ENCODE measurements around the gene WASHC4.

Gene WASHC4

GRCh38 chr12:105120551-105120950 is 13.0 kb downstream of the WASHC4 start:
- Histone ChIP-seq H3K4me2 (ENCODE audit: low read length) (no peak overlapping the region), H3K4me1 (ENCODE audit: control insufficient read depth, insufficient read depth, low read length) (no peaks in the 10 kb centered on the region), H3K9ac (ENCODE audit: low read depth, low read length) (no peak overlapping the region), H3K36me3 (ENCODE audit: insufficient read depth, low read length) (peaks cover 88% of the 10 kb centered on the region), H3K4me3 (ENCODE audit: low read length) (no peak overlapping the region), H3K27me3 (ENCODE audit: control insufficient read depth, insufficient read depth, low read length) (no peaks in the 10 kb centered on the region), H3K9me3 (replicated peaks; ENCODE audit: low read length) (no peaks in the 10 kb centered on the region)

GRCh38 chr12:105138248-105138647 is 30.7 kb downstream of the WASHC4 start:
- H3K4me1 ChIP-seq (ENCODE audit: control insufficient read depth, insufficient read depth, low read length) = no peaks in the 10 kb centered on the region
- H3K4me3 ChIP-seq (ENCODE audit: low read length) = no peak overlapping the region
- no peaks in the 10 kb centered on the region for H3K9me3 ChIP-seq (replicated peaks; ENCODE audit: low read length)
- H3K9ac ChIP-seq (ENCODE audit: low read depth, low read length) = no peak overlapping the region
- no peak overlapping the region for H3K4me2 ChIP-seq (ENCODE audit: low read length)
- H3K36me3 ChIP-seq (ENCODE audit: insufficient read depth, low read length) = peaks cover 92% of the 10 kb centered on the region
- no peaks in the 10 kb centered on the region for H3K27me3 ChIP-seq (ENCODE audit: control insufficient read depth, insufficient read depth, low read length)

GRCh38 chr12:105141320-105141922 is 33.9 kb downstream of the WASHC4 start:
- no peaks in the 10 kb centered on the region for H3K27me3 ChIP-seq (ENCODE audit: control insufficient read depth, insufficient read depth, low read length)
- H3K4me1 ChIP-seq (ENCODE audit: control insufficient read depth, insufficient read depth, low read length) = no peaks in the 10 kb centered on the region
- no peak overlapping the region for H3K4me2 ChIP-seq (ENCODE audit: low read length)
- no peaks in the 10 kb centered on the region for H3K9me3 ChIP-seq (replicated peaks; ENCODE audit: low read length)
- H3K36me3 ChIP-seq (ENCODE audit: insufficient read depth, low read length) = peaks cover 84% of the 10 kb centered on the region
- no peak overlapping the region for H3K9ac ChIP-seq (ENCODE audit: low read depth, low read length)
- no peak overlapping the region for H3K4me3 ChIP-seq (ENCODE audit: low read length)

- no peak overlapping the region for H3K4me3 ChIP-seq (ENCODE audit: low read length)
- no peak overlapping the region for H3K9ac ChIP-seq (ENCODE audit: low read depth, low read length)
- no peaks in the 10 kb centered on the region for H3K4me1 ChIP-seq (ENCODE audit: control insufficient read depth, insufficient read depth, low read length)
- no peak overlapping the region for H3K4me2 ChIP-seq (ENCODE audit: low read length)
- peaks cover 84% of the 10 kb centered on the region for H3K36me3 ChIP-seq (ENCODE audit: insufficient read depth, low read length)
- H3K27me3 ChIP-seq (ENCODE audit: control insufficient read depth, insufficient read depth, low read length) = no peaks in the 10 kb centered on the region
- H3K9me3 ChIP-seq (replicated peaks; ENCODE audit: low read length) = no peaks in the 10 kb centered on the region
These were observed 34.7 kb downstream of the WASHC4 start for GRCh38 chr12:105142259-105142658.

- Histone ChIP-seq H3K9me3 (replicated peaks; ENCODE audit: low read length) (no peaks in the 10 kb centered on the region), H3K27me3 (ENCODE audit: control insufficient read depth, insufficient read depth, low read length) (no peaks in the 10 kb centered on the region), H3K9ac (ENCODE audit: low read depth, low read length) (no peak overlapping the region), H3K4me3 (ENCODE audit: low read length) (no peak overlapping the region), H3K4me1 (ENCODE audit: control insufficient read depth, insufficient read depth, low read length) (no peaks in the 10 kb centered on the region), H3K36me3 (ENCODE audit: insufficient read depth, low read length) (peaks cover 80% of the 10 kb centered on the region), H3K4me2 (ENCODE audit: low read length) (no peak overlapping the region)
These were observed 48.7 kb downstream of the WASHC4 start for GRCh38 chr12:105156260-105156659.

- Histone ChIP-seq H3K9ac (ENCODE audit: low read depth, low read length) (no peak overlapping the region), H3K27me3 (ENCODE audit: control insufficient read depth, insufficient read depth, low read length) (no peaks in the 10 kb centered on the region), H3K9me3 (replicated peaks; ENCODE audit: low read length) (no peaks in the 10 kb centered on the region), H3K4me2 (ENCODE audit: low read length) (no peak overlapping the region), H3K4me1 (ENCODE audit: control insufficient read depth, insufficient read depth, low read length) (no peaks in the 10 kb centered on the region), H3K4me3 (ENCODE audit: low read length) (no peak overlapping the region), H3K36me3 (ENCODE audit: insufficient read depth, low read length) (peaks cover 82% of the 10 kb centered on the region)
These were observed 50.1 kb downstream of the WASHC4 start for GRCh38 chr12:105157606-105158005.

GRCh38 chr12:105158876-105159275 is 51.3 kb downstream of the WASHC4 start:
- Histone ChIP-seq H3K4me2 (ENCODE audit: low read length) (no peak overlapping the region), H3K27me3 (ENCODE audit: control insufficient read depth, insufficient read depth, low read length) (no peaks in the 10 kb centered on the region), H3K4me3 (ENCODE audit: low read length) (no peak overlapping the region), H3K9me3 (replicated peaks; ENCODE audit: low read length) (no peaks in the 10 kb centered on the region), H3K36me3 (ENCODE audit: insufficient read depth, low read length) (peaks cover 80% of the 10 kb centered on the region), H3K4me1 (ENCODE audit: control insufficient read depth, insufficient read depth, low read length) (no peaks in the 10 kb centered on the region), H3K9ac (ENCODE audit: low read depth, low read length) (no peak overlapping the region)

- no peaks in the 10 kb centered on the region for H3K4me1 ChIP-seq (ENCODE audit: control insufficient read depth, insufficient read depth, low read length)
- no peak overlapping the region for H3K4me2 ChIP-seq (ENCODE audit: low read length)
- H3K36me3 ChIP-seq (ENCODE audit: insufficient read depth, low read length) = peaks cover 90% of the 10 kb centered on the region
- no peaks in the 10 kb centered on the region for H3K9me3 ChIP-seq (replicated peaks; ENCODE audit: low read length)
- H3K4me3 ChIP-seq (ENCODE audit: low read length) = no peak overlapping the region
- no peaks in the 10 kb centered on the region for H3K27me3 ChIP-seq (ENCODE audit: control insufficient read depth, insufficient read depth, low read length)
- H3K9ac ChIP-seq (ENCODE audit: low read depth, low read length) = no peak overlapping the region
These were observed 54.6 kb downstream of the WASHC4 start for GRCh38 chr12:105162174-105162573.

GRCh38 chr12:105164068-105164467 is 56.5 kb downstream of the WASHC4 start:
- no peak overlapping the region for H3K4me2 ChIP-seq (ENCODE audit: low read length)
- no peaks in the 10 kb centered on the region for H3K4me1 ChIP-seq (ENCODE audit: control insufficient read depth, insufficient read depth, low read length)
- H3K9ac ChIP-seq (ENCODE audit: low read depth, low read length) = no peak overlapping the region
- H3K36me3 ChIP-seq (ENCODE audit: insufficient read depth, low read length) = peaks cover 89% of the 10 kb centered on the region
- H3K9me3 ChIP-seq (replicated peaks; ENCODE audit: low read length) = no peaks in the 10 kb centered on the region
- H3K27me3 ChIP-seq (ENCODE audit: control insufficient read depth, insufficient read depth, low read length) = no peaks in the 10 kb centered on the region
- H3K4me3 ChIP-seq (ENCODE audit: low read length) = no peak overlapping the region

GRCh38 chr12:105166736-105167135 is 59.2 kb downstream of the WASHC4 start:
- no peaks in the 10 kb centered on the region for H3K27me3 ChIP-seq (ENCODE audit: control insufficient read depth, insufficient read depth, low read length)
- no peaks in the 10 kb centered on the region for H3K9me3 ChIP-seq (replicated peaks; ENCODE audit: low read length)
- H3K36me3 ChIP-seq (ENCODE audit: insufficient read depth, low read length) = peaks cover 94% of the 10 kb centered on the region
- H3K9ac ChIP-seq (ENCODE audit: low read depth, low read length) = no peak overlapping the region
- no peak overlapping the region for H3K4me2 ChIP-seq (ENCODE audit: low read length)
- no peak overlapping the region for H3K4me3 ChIP-seq (ENCODE audit: low read length)
- no peaks in the 10 kb centered on the region for H3K4me1 ChIP-seq (ENCODE audit: control insufficient read depth, insufficient read depth, low read length)

GRCh38 chr12:105167346-105167745 is 59.8 kb downstream of the WASHC4 start:
- no peaks in the 10 kb centered on the region for H3K4me1 ChIP-seq (ENCODE audit: control insufficient read depth, insufficient read depth, low read length)
- no peak overlapping the region for H3K4me3 ChIP-seq (ENCODE audit: low read length)
- H3K9ac ChIP-seq (ENCODE audit: low read depth, low read length) = no peak overlapping the region
- H3K27me3 ChIP-seq (ENCODE audit: control insufficient read depth, insufficient read depth, low read length) = no peaks in the 10 kb centered on the region
- H3K36me3 ChIP-seq (ENCODE audit: insufficient read depth, low read length) = peaks cover 89% of the 10 kb centered on the region
- no peaks in the 10 kb centered on the region for H3K9me3 ChIP-seq (replicated peaks; ENCODE audit: low read length)
- H3K4me2 ChIP-seq (ENCODE audit: low read length) = no peak overlapping the region

- no peak overlapping the region for H3K4me3 ChIP-seq (ENCODE audit: low read length)
- no peaks in the 10 kb centered on the region for H3K27me3 ChIP-seq (ENCODE audit: control insufficient read depth, insufficient read depth, low read length)
- no peak overlapping the region for H3K4me2 ChIP-seq (ENCODE audit: low read length)
- no peak overlapping the region for H3K9ac ChIP-seq (ENCODE audit: low read depth, low read length)
- H3K4me1 ChIP-seq (ENCODE audit: control insufficient read depth, insufficient read depth, low read length) = no peaks in the 10 kb centered on the region
- H3K9me3 ChIP-seq (replicated peaks; ENCODE audit: low read length) = no peaks in the 10 kb centered on the region
- peaks cover 91% of the 10 kb centered on the region for H3K36me3 ChIP-seq (ENCODE audit: insufficient read depth, low read length)
These were observed 60.5 kb downstream of the WASHC4 start for GRCh38 chr12:105168006-105168405.
